Natural killer cell (primary cell): ENCODE data around the gene SULT2B1. TPM values are rescaled to one million over a fixed set of nuclear protein-coding genes. Genes with fewer than 3 reads are reported as not detected.

Source experiments
- ATAC-seq, 3 donors: fragments of 150-1000 bp in 2 of 3; fragments of 200-7000 bp in 1 of 3; cut with Tn5 transposase; 1 replicate in 1 of 3; 2 replicates in 2 of 3; pipeline ENCODE4 v1.10.0; 2021; ENCODE audit warnings: mild to moderate bottlenecking in 2 of 3, moderate library complexity in 2 of 3
- DNase-seq, 2 donors: peaks; one replicate each; pipeline versions ENCODE4 v3.0.0 to v3.0.0-alpha.2; 2013 to 2021; ENCODE audit warnings: mixed read lengths in 1 of 2
- H3K27ac ChIP-seq: one replicate; pipeline ENCODE4 v1.5.1; 2013; ENCODE audit warnings: mild to moderate bottlenecking, low read length
- H3K27me3 ChIP-seq: one replicate; pipeline ENCODE4 v1.6.1; 2013; ENCODE audit warnings: low read length; ENCODE audit not compliant: control insufficient read depth, insufficient read depth
- H3K36me3 ChIP-seq: one replicate; pipeline ENCODE4 v1.6.1; 2013; ENCODE audit warnings: low read length; ENCODE audit not compliant: control insufficient read depth, insufficient read depth
- H3K4me1 ChIP-seq: one replicate; pipeline ENCODE4 v1.6.1; 2013; ENCODE audit warnings: low read length; ENCODE audit not compliant: control insufficient read depth, insufficient read depth
- H3K4me3 ChIP-seq: one replicate; pipeline ENCODE4 v1.5.1; 2013; ENCODE audit warnings: low read length
- H3K9me3 ChIP-seq: one replicate; pipeline ENCODE4 v1.6.1; 2013; ENCODE audit warnings: low read length; ENCODE audit not compliant: control insufficient read depth, insufficient read depth
- H3K27ac Mint-ChIP-seq, 2 donors: one replicate each; pipeline ENCODE4 v1.8.0; 2022; ENCODE audit warnings: mild to moderate bottlenecking in 2 of 2, mixed read lengths in 2 of 2, moderate library complexity in 1 of 2
- H3K27me3 Mint-ChIP-seq, 2 donors: one replicate each; pipeline ENCODE4 v1.8.0; 2022; ENCODE audit warnings: low read depth in 2 of 2, mixed read lengths in 2 of 2
- H3K36me3 Mint-ChIP-seq: one replicate; pipeline ENCODE4 v1.8.0; 2022; ENCODE audit warnings: mixed read lengths
- H3K4me1 Mint-ChIP-seq, 2 donors: one replicate each; pipeline ENCODE4 v1.8.0; 2022; ENCODE audit warnings: mixed read lengths in 2 of 2
- H3K4me3 Mint-ChIP-seq: one replicate; pipeline ENCODE4 v1.8.0; 2022; ENCODE audit warnings: mild to moderate bottlenecking, moderate library complexity, mixed read lengths
- H3K9me3 Mint-ChIP-seq, 2 donors: one replicate each; pipeline ENCODE4 v1.8.0; 2022; ENCODE audit warnings: mixed read lengths in 2 of 2
- WGBS: methylation state at CpG from one replicate; pipeline ENCODE4 v1.1.7; 2013; ENCODE audit warnings: missing lambda C conversion rate; ENCODE audit not compliant: insufficient coverage; 5-methylcytosine and 5-hydroxymethylcytosine counted together
- intact Hi-C: fragments of 100-400 bp; cut with micrococcal nuclease; formaldehyde crosslinking; loops from one replicate; pipeline ENCODE4 v1.14.2; 2022
- total RNA-seq, 4 donors: library from RNA; stranded (reverse); fragments of 120-200 nt in 1 of 4; gene quantifications; one replicate each; pipeline versions ENCODE4 v1.2.3 to v1.2.4, GENCODE V29; 2013 to 2022
- TF ChIP-seq, protein P1 (sequence below): fragments of 200-600 bp; IDR thresholded peaks from one replicate; pipeline ENCODE4 v1.8.0; 2022; ENCODE audit warnings: antibody characterized with exemption

Gene SULT2B1
- total RNA-seq, 3 donors from 2014 or later (not counting 1 experiment from before 2014, with no cell fraction given), result 0.40 TPM; not detected in 2

DNA sequence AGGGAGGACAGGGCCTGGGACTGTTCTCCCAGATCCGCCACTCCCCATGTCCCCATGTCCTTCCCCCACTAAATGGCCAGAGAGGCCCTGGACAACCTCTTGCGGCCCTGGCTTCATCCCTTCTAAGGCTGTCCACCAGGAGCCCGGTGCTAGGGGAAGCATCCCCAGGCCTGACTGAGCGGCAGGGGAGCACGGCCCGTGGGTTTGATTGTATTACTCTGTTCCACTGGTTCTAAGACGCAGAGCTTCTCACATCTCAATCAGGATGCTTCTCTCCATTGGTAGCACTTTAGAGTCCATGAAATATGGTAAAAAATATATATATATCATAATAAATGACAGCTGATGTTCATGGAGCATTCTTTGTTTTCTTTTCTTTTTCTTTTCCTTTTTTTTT, 55.4 kb downstream of the SULT2B1 start:
- Histone ChIP-seq H3K4me3 (no peak overlapping the region), H3K9me3 (no peaks in the 10 kb centered on the region), H3K27ac (no peak overlapping the region), H3K36me3 (no peaks in the 10 kb centered on the region), H3K27me3 (no peaks in the 10 kb centered on the region), H3K4me1 (peaks cover 4% of the 10 kb centered on the region)
- intact Hi-C loops, result no loop called here
- ATAC-seq (no peak), DNase-seq (no peak)
- WGBS, result 97% methylated on average over 5 of the region's 7 CpGs
- TF ChIP-seq, protein P1, sequence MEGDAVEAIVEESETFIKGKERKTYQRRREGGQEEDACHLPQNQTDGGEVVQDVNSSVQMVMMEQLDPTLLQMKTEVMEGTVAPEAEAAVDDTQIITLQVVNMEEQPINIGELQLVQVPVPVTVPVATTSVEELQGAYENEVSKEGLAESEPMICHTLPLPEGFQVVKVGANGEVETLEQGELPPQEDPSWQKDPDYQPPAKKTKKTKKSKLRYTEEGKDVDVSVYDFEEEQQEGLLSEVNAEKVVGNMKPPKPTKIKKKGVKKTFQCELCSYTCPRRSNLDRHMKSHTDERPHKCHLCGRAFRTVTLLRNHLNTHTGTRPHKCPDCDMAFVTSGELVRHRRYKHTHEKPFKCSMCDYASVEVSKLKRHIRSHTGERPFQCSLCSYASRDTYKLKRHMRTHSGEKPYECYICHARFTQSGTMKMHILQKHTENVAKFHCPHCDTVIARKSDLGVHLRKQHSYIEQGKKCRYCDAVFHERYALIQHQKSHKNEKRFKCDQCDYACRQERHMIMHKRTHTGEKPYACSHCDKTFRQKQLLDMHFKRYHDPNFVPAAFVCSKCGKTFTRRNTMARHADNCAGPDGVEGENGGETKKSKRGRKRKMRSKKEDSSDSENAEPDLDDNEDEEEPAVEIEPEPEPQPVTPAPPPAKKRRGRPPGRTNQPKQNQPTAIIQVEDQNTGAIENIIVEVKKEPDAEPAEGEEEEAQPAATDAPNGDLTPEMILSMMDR, result no peak
- H3K4me1 Mint-ChIP-seq, result peaks cover 0 to 4% of the 10 kb centered on the region in 2 donors
- H3K9me3 Mint-ChIP-seq, result no peaks in the 10 kb centered on the region
- no peak overlapping the region for H3K27ac Mint-ChIP-seq
- H3K4me3 Mint-ChIP-seq, result no peak overlapping the region
- H3K27me3 Mint-ChIP-seq, result no peaks in the 10 kb centered on the region
- no peaks in the 10 kb centered on the region for H3K36me3 Mint-ChIP-seq

DNA sequence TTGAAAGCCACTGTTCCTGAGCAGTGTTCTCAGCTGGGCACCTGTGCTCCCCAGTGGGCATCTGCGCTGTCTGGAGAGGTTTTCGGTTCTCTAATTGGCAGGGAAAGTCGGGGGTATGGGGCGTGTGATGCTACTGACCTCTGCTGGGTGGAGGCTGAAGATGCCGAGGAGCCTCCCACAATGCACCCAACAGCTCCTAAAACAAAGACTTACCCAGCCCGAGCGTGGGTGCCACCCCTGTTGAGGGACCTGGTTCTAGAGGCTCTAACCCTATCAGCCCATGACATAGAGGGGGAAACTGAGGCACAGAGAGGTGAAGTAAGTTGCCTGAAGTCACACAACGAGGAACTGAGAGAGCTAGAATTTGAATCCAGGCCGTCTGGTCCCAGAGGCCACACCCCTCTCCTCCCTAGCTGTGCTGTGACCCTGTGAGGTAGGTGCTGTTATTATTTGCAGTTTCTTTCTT, 56.9 kb downstream of the SULT2B1 start:
- no peaks in the 10 kb centered on the region for H3K36me3 Mint-ChIP-seq
- Histone ChIP-seq H3K4me1 (peaks cover 4% of the 10 kb centered on the region), H3K27me3 (no peaks in the 10 kb centered on the region), H3K36me3 (no peaks in the 10 kb centered on the region), H3K27ac (no peak overlapping the region), H3K4me3 (no peak overlapping the region), H3K9me3 (no peaks in the 10 kb centered on the region)
- H3K27me3 Mint-ChIP-seq, result no peaks in the 10 kb centered on the region
- H3K4me1 Mint-ChIP-seq, result peaks cover 0 to 4% of the 10 kb centered on the region in 2 donors
- ATAC-seq (peak; percentile 69 to 92 (median 76)), DNase-seq (peak in 1 of 2 donors; percentile 79)
- H3K9me3 Mint-ChIP-seq, result no peaks in the 10 kb centered on the region
- intact Hi-C loops, result no loop called here
- WGBS, result 10% methylated on average over 5 of the region's 9 CpGs
- TF ChIP-seq, protein P1, result peak; percentile 8
- H3K27ac Mint-ChIP-seq, result no peak overlapping the region
- H3K4me3 Mint-ChIP-seq, result no peak overlapping the region

DNA sequence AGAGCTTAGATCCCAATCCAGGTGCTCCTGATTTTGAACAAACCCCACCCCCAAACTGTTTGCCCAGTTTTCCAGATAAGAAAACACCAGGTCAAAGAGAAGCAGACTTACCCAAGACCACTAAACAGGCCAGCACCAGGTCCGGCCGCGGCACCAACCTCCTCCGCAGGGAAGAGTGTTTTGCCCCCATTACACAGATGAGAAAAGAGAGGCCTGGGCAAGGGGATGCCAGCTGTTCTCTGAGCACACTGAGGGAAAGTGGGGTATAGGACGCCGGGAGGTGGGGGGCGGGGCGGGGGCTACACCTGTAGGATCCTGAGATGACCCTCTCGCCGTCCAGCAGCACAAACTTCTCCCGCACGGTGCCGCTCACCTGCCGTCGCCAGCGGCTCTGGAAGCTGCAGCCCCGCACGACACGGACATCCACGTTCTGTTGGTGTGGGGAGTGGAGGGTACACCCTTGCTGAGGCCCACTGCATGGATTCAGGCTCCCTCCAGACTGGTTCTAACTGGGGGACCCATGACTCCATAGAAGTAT, 57.7 kb downstream of the SULT2B1 start:
- Mint-ChIP-seq H3K4me3 (no peak overlapping the region), H3K27ac (no peak overlapping the region), H3K36me3 (no peaks in the 10 kb centered on the region), H3K27me3 (no peaks in the 10 kb centered on the region), H3K4me1 (peaks cover 0 to 4% of the 10 kb centered on the region in 2 donors), H3K9me3 (no peaks in the 10 kb centered on the region)
- 96% methylated on average over 20 of the region's 20 CpGs for WGBS
- H3K9me3 ChIP-seq, result no peaks in the 10 kb centered on the region
- intact Hi-C loops, result no loop called here
- ATAC-seq (no peak), DNase-seq (no peak)
- H3K4me1 ChIP-seq, result peaks cover 4% of the 10 kb centered on the region
- TF ChIP-seq, protein P1, result no peak
- no peak overlapping the region for H3K4me3 ChIP-seq
- no peaks in the 10 kb centered on the region for H3K27me3 ChIP-seq
- no peak overlapping the region for H3K27ac ChIP-seq
- peaks cover under 1% of the 10 kb centered on the region for H3K36me3 ChIP-seq

DNA sequence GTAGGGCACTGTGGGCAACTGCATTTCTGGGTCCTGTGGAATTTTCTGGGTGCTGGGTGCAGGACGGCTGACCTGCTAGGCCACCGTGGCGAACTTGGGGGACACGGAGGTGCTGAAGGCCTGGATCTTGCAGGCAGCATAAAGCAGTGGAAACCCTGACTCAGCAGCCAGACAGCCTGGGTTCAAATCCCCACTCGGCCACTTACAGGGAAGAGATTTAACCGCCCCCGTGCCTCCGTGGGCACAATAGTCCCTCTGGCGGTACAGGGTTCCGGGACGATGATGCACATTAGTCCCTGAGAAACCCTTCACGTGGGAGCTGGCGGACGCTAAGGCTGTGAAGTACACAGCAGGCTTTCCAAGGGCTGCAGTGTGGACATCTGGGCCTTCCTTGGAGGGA, 59.9 kb downstream of the SULT2B1 start:
- Histone ChIP-seq H3K9me3 (no peaks in the 10 kb centered on the region), H3K27me3 (no peaks in the 10 kb centered on the region), H3K36me3 (peaks cover 23% of the 10 kb centered on the region), H3K4me3 (no peak overlapping the region), H3K27ac (no peak overlapping the region), H3K4me1 (peaks cover 15% of the 10 kb centered on the region)
- Mint-ChIP-seq H3K9me3 (no peaks in the 10 kb centered on the region), H3K4me1 (peaks cover 1 to 12% of the 10 kb centered on the region in 2 donors), H3K36me3 (no peaks in the 10 kb centered on the region), H3K27ac (no peak overlapping the region), H3K4me3 (no peak overlapping the region), H3K27me3 (no peaks in the 10 kb centered on the region)
- ATAC-seq (no peak), DNase-seq (no peak)
- intact Hi-C loops, result no loop called here
- TF ChIP-seq, protein P1, result no peak
- WGBS, result 96% methylated on average over 14 of the region's 14 CpGs
